GM23338 (cell line): ENCODE results near the gene BBLN.

Experiments used
- CREB1 ChIP-seq: fragments of 250-450 bp; sonication (Bioruptor Pico); IDR thresholded peaks from 2 replicates; pipeline ENCODE4 v1.5.0; 2020; ENCODE audit warnings: low read depth, mild to moderate bottlenecking, moderate library complexity
- CTCF ChIP-seq, 2 experiments: fragments of 200-600 bp in 1 of 2; sonication (generic) in 1 of 2; conservative IDR thresholded peaks; 2 replicates each; pipeline versions ENCODE4 v1.5.1 to v1.6.1; 2016 to 2017; ENCODE audit warnings: antibody characterized with exemption in 2 of 2, low read depth in 2 of 2, mild to moderate bottlenecking in 2 of 2, moderate library complexity in 1 of 2
- ETS1 ChIP-seq: IDR thresholded peaks from 2 replicates; pipeline ENCODE4 v1.6.1; 2016; ENCODE audit warnings: antibody characterized with exemption
- EZH2 ChIP-seq: fragments of 200-600 bp; sonication (generic); IDR thresholded peaks from one replicate; pipeline ENCODE4 v1.8.0; 2017; ENCODE audit warnings: antibody characterized with exemption, mild to moderate bottlenecking, low read depth; ENCODE audit not compliant: unreplicated experiment
- EZH2phosphoT487 ChIP-seq: fragments of 200-600 bp; sonication (generic); IDR thresholded peaks from one replicate; pipeline ENCODE4 v1.8.1; 2018; ENCODE audit warnings: antibody characterized with exemption; ENCODE audit not compliant: unreplicated experiment
- JUNB ChIP-seq: IDR thresholded peaks from one replicate; pipeline ENCODE4 v1.6.1; 2016; ENCODE audit warnings: antibody characterized with exemption; ENCODE audit not compliant: unreplicated experiment
- NANOG ChIP-seq: IDR thresholded peaks from 2 replicates; pipeline ENCODE4 v1.6.1; 2016; ENCODE audit warnings: antibody characterized with exemption, borderline replicate concordance
- POLR2AphosphoS5 ChIP-seq: IDR thresholded peaks from 2 replicates; pipeline ENCODE4 v1.6.1; 2016; ENCODE audit warnings: antibody characterized with exemption, low read depth
- REST ChIP-seq: IDR thresholded peaks from one replicate; pipeline ENCODE4 v1.6.1; 2018; ENCODE audit warnings: antibody characterized with exemption; ENCODE audit not compliant: unreplicated experiment
- STAT1 ChIP-seq: IDR thresholded peaks from one replicate; pipeline ENCODE4 v1.6.1; 2016; ENCODE audit warnings: antibody characterized with exemption; ENCODE audit not compliant: unreplicated experiment
- ZNF114 ChIP-seq: fragments of 250-450 bp; sonication (Bioruptor Pico); IDR thresholded peaks from 2 replicates; pipeline ENCODE4 v1.5.0; 2020; ENCODE audit warnings: mild to moderate bottlenecking, moderate library complexity
- ZNF331 ChIP-seq: fragments of 250-450 bp; sonication (Bioruptor Pico); IDR thresholded peaks from 2 replicates; pipeline ENCODE4 v1.5.0; 2020; ENCODE audit warnings: low read depth, mild to moderate bottlenecking, moderate library complexity
- ZNF462 ChIP-seq: fragments of 250-450 bp; sonication (Bioruptor Pico); IDR thresholded peaks from 2 replicates; pipeline ENCODE4 v1.5.0; 2020; ENCODE audit warnings: mild to moderate bottlenecking, moderate library complexity

- TF ChIP-seq POLR2AphosphoS5: no peak
- TF ChIP-seq ZNF462: no peak
- TF ChIP-seq REST: no peak
- no peak for TF ChIP-seq CTCF (conservative IDR thresholded peaks at IDR 0.05; ENCODE audit: low read depth in 2 of 2)
- TF ChIP-seq CREB1 (CRISPR knock-in tag): no peak
- TF ChIP-seq EZH2: no peak
- no peak for TF ChIP-seq JUNB
- no peak for TF ChIP-seq EZH2phosphoT487
- no peak for TF ChIP-seq NANOG
- TF ChIP-seq ZNF114: no peak
- no peak for TF ChIP-seq ZNF331 (CRISPR knock-in tag)
- no peak for TF ChIP-seq STAT1
- TF ChIP-seq ETS1: no peak
Measured at GRCh38 chr9:128125580-128126354, 34.3 kb upstream of the BBLN start.
